Naive thymus-derived CD4-positive, alpha-beta T cell (primary cell): Measurements from ENCODE around the gene KLK6. TPM values are rescaled to one million over a fixed set of nuclear protein-coding genes. Genes with fewer than 3 reads are reported as not detected.

Experiments used
- ATAC-seq: fragments of 150-1000 bp; cut with Tn5 transposase; 2 replicates; pipeline ENCODE4 v1.10.0; 2021; ENCODE audit warnings: mild to moderate bottlenecking, moderate library complexity
- CTCF ChIA-PET: fragments of 350-600 bp; sonication (Branson Sonifier 250); formaldehyde crosslinking; loops from one replicate; lab custom pipeline; 2021; ENCODE audit warnings: antibody characterized with exemption; lab: Charles Lee
- POLR2A ChIA-PET: fragments of 350-600 bp; sonication (Branson Sonifier 250); formaldehyde crosslinking; loops from one replicate; lab custom pipeline; 2021; ENCODE audit warnings: antibody characterized with exemption, inconsistent platforms; lab: Charles Lee
- DNase-seq, 9 donors: peaks; one replicate each; pipeline versions ENCODE4 v3.0.0 to v3.0.0-alpha.2; 2020 to 2022; ENCODE audit warnings: mixed read lengths in 1 of 9
- H3K27ac ChIP-seq: one replicate; pipeline ENCODE4 v1.7.0; 2013; ENCODE audit warnings: mild to moderate bottlenecking, low read depth, low read length, moderate library complexity
- H3K27me3 ChIP-seq, 2 donors: one replicate each; pipeline ENCODE4 v1.7.0; 2013; ENCODE audit warnings: low read length in 2 of 2, mild to moderate bottlenecking in 2 of 2, moderate library complexity in 2 of 2; ENCODE audit not compliant: control insufficient read depth in 2 of 2, insufficient read depth in 2 of 2
- H3K36me3 ChIP-seq, 3 experiments: 1 replicate in 2 of 3; 2 replicates in 1 of 3; pipeline ENCODE4 v1.7.0; 2013; ENCODE audit warnings: low read length in 3 of 3, mild to moderate bottlenecking in 3 of 3, moderate library complexity in 1 of 3; ENCODE audit not compliant: insufficient read depth in 3 of 3, control insufficient read depth in 2 of 3
- H3K4me1 ChIP-seq, 2 donors: one replicate each; pipeline ENCODE4 v1.7.0; 2013; ENCODE audit warnings: low read length in 2 of 2, mild to moderate bottlenecking in 2 of 2, moderate library complexity in 1 of 2; ENCODE audit not compliant: control insufficient read depth in 2 of 2, insufficient read depth in 2 of 2
- H3K4me3 ChIP-seq: 2 replicates; pipeline ENCODE4 v1.7.0; 2013; ENCODE audit warnings: mild to moderate bottlenecking, low read length
- H3K9me3 ChIP-seq, 3 experiments: 1 replicate in 2 of 3; 2 replicates in 1 of 3; pipeline ENCODE4 v1.7.0; 2013; ENCODE audit warnings: low read length in 3 of 3; ENCODE audit not compliant: control insufficient read depth in 2 of 3
- H3K27ac Mint-ChIP-seq, 9 donors: one replicate each; pipeline ENCODE4 v1.8.0; 2020 to 2022; ENCODE audit warnings: mixed read lengths in 9 of 9, mild to moderate bottlenecking in 8 of 9, moderate library complexity in 5 of 9, inconsistent platforms in 2 of 9
- H3K27me3 Mint-ChIP-seq, 5 donors: one replicate each; pipeline ENCODE4 v1.8.0; 2021 to 2022; ENCODE audit warnings: mixed read lengths in 5 of 5, mild to moderate bottlenecking in 1 of 5
- H3K36me3 Mint-ChIP-seq, 5 donors: one replicate each; pipeline ENCODE4 v1.8.0; 2020 to 2022; ENCODE audit warnings: mixed read lengths in 5 of 5, mild to moderate bottlenecking in 3 of 5, inconsistent platforms in 1 of 5
- H3K4me1 Mint-ChIP-seq, 7 donors: one replicate each; pipeline ENCODE4 v1.8.0; 2020 to 2022; ENCODE audit warnings: mixed read lengths in 7 of 7, mild to moderate bottlenecking in 3 of 7, inconsistent platforms in 1 of 7
- H3K4me3 Mint-ChIP-seq, 10 donors: one replicate each; pipeline ENCODE4 v1.8.0; 2020 to 2022; ENCODE audit warnings: mild to moderate bottlenecking in 10 of 10, mixed read lengths in 10 of 10, moderate library complexity in 6 of 10, inconsistent platforms in 2 of 10
- H3K9me3 Mint-ChIP-seq, 11 donors: one replicate each; pipeline ENCODE4 v1.8.0; 2020 to 2022; ENCODE audit warnings: mixed read lengths in 11 of 11, mild to moderate bottlenecking in 4 of 11, inconsistent platforms in 1 of 11, moderate library complexity in 1 of 11
- intact Hi-C, 2 donors: fragments of 100-400 bp; cut with micrococcal nuclease; formaldehyde crosslinking; loops; one replicate each; pipeline ENCODE4 v1.15.1; 2023
- polyA plus RNA-seq, 2 donors: library from polyadenylated mRNA; unstranded; fragments of 300-500 nt; fragmentation: Illumina TruSeq; gene quantifications; one replicate each; pipeline ENCODE4 v1.2.3, GENCODE V29; 2021
- total RNA-seq, 6 experiments: library from RNA in 5 of 6; stranded (reverse) in 5 of 6; gene quantifications; 1 replicate in 5 of 6; 2 replicates in 1 of 6; pipeline ENCODE4 v1.2.3 and lab custom pipeline; 2021 to 2026

KLK6 gene
- total and polyA plus RNA-seq, 7 experiments from 2014 or later = not detected

GRCh38 chr19:50980208-50980607 is 10.8 kb upstream of the KLK6 start:
- ChIA-PET POLR2A (no interaction called here), CTCF (no interaction called here)
- Histone ChIP-seq H3K4me3 (no peak overlapping the region), H3K27ac (no peak overlapping the region), H3K36me3 (no peaks in the 10 kb centered on the region), H3K27me3 (peaks cover 0 to 4% of the 10 kb centered on the region in 2 donors), H3K4me1 (no peaks in the 10 kb centered on the region), H3K9me3 (no peaks in the 10 kb centered on the region)
- ATAC-seq = no peak
- DNase-seq = no peak
- Mint-ChIP-seq H3K27me3 (peaks cover 15 to 72% (median 60%) of the 10 kb centered on the region in 5 donors), H3K36me3 (no peaks in the 10 kb centered on the region), H3K4me1 (peaks cover 0 to 9% (median 0%) of the 10 kb centered on the region in 7 donors), H3K27ac (no peak overlapping the region), H3K4me3 (no peak overlapping the region), H3K9me3 (peaks cover 0 to 6% (median 0%) of the 10 kb centered on the region in 11 donors)
- intact Hi-C loops = no loop called here

- ATAC-seq = no peak
- Histone ChIP-seq H3K36me3 (no peaks in the 10 kb centered on the region), H3K4me1 (no peaks in the 10 kb centered on the region), H3K27me3 (peaks cover 0 to 4% of the 10 kb centered on the region in 2 donors), H3K9me3 (no peaks in the 10 kb centered on the region), H3K27ac (no peak overlapping the region), H3K4me3 (no peak overlapping the region)
- Mint-ChIP-seq H3K9me3 (peaks cover 0 to 6% (median 0%) of the 10 kb centered on the region in 11 donors), H3K27ac (no peak overlapping the region), H3K4me1 (peaks cover 0 to 9% (median 0%) of the 10 kb centered on the region in 7 donors), H3K27me3 (peaks cover 11 to 72% (median 55%) of the 10 kb centered on the region in 5 donors), H3K4me3 (no peak overlapping the region), H3K36me3 (no peaks in the 10 kb centered on the region)
- POLR2A ChIA-PET = no interaction called here
- intact Hi-C loops = no loop called here
- CTCF ChIA-PET = no interaction called here
- DNase-seq = no peak
Measured at GRCh38 chr19:50979758-50980157, 10.4 kb upstream of the KLK6 start.

- Mint-ChIP-seq H3K27me3 (peaks cover 13 to 70% (median 56%) of the 10 kb centered on the region in 5 donors), H3K27ac (peak overlapping the region in 1 of 9 donors; percentile 8), H3K4me3 (no peak overlapping the region), H3K9me3 (peaks cover 0 to 9% (median 0%) of the 10 kb centered on the region in 11 donors), H3K36me3 (no peaks in the 10 kb centered on the region), H3K4me1 (peaks cover 0 to 9% (median 0%) of the 10 kb centered on the region in 7 donors)
- Histone ChIP-seq H3K4me1 (no peaks in the 10 kb centered on the region), H3K36me3 (no peaks in the 10 kb centered on the region), H3K4me3 (no peak overlapping the region), H3K27ac (no peak overlapping the region), H3K9me3 (no peaks in the 10 kb centered on the region), H3K27me3 (peaks cover 0 to 4% of the 10 kb centered on the region in 2 donors)
- intact Hi-C loops = no loop called here
- ChIA-PET POLR2A (no interaction called here), CTCF (no interaction called here)
- ATAC-seq (no peak), DNase-seq (no peak)
Measured at GRCh38 chr19:50978772-50979390, 9.5 kb upstream of the KLK6 start.

- no peak for DNase-seq
- peaks cover 0 to 9% (median 0%) of the 10 kb centered on the region in 7 donors for H3K4me1 Mint-ChIP-seq
- H3K9me3 Mint-ChIP-seq = peaks cover 0 to 7% (median 0%) of the 10 kb centered on the region in 11 donors
- intact Hi-C loops = no loop called here
- no peak overlapping the region for H3K27ac Mint-ChIP-seq
- Histone ChIP-seq H3K36me3 (no peaks in the 10 kb centered on the region), H3K27me3 (peaks cover 0 to 4% of the 10 kb centered on the region in 2 donors), H3K4me3 (no peak overlapping the region), H3K4me1 (no peaks in the 10 kb centered on the region), H3K27ac (no peak overlapping the region), H3K9me3 (no peaks in the 10 kb centered on the region)
- POLR2A ChIA-PET = no interaction called here
- ATAC-seq = no peak
- H3K27me3 Mint-ChIP-seq = peaks cover 10 to 76% (median 63%) of the 10 kb centered on the region in 5 donors
- no peak overlapping the region for H3K4me3 Mint-ChIP-seq
- no peaks in the 10 kb centered on the region for H3K36me3 Mint-ChIP-seq
- CTCF ChIA-PET = no interaction called here
Measured at GRCh38 chr19:50977626-50978025, 8.2 kb upstream of the KLK6 start.

- no peak overlapping the region for H3K4me3 Mint-ChIP-seq
- Histone ChIP-seq H3K4me1 (no peaks in the 10 kb centered on the region), H3K36me3 (no peaks in the 10 kb centered on the region), H3K4me3 (no peak overlapping the region), H3K9me3 (no peaks in the 10 kb centered on the region), H3K27me3 (peaks cover 0 to 4% of the 10 kb centered on the region in 2 donors), H3K27ac (no peak overlapping the region)
- no peaks in the 10 kb centered on the region for H3K36me3 Mint-ChIP-seq
- peaks cover 0 to 5% (median 0%) of the 10 kb centered on the region in 11 donors for H3K9me3 Mint-ChIP-seq
- H3K4me1 Mint-ChIP-seq = peaks cover 0 to 9% (median 0%) of the 10 kb centered on the region in 7 donors
- peaks cover 10 to 75% (median 62%) of the 10 kb centered on the region in 5 donors for H3K27me3 Mint-ChIP-seq
- intact Hi-C loops = no loop called here
- POLR2A ChIA-PET = no interaction called here
- CTCF ChIA-PET = no interaction called here
- ATAC-seq (no peak), DNase-seq (no peak)
- no peak overlapping the region for H3K27ac Mint-ChIP-seq
Measured at GRCh38 chr19:50975766-50976165, 6.4 kb upstream of the KLK6 start.

GRCh38 chr19:50974702-50975556 is 5.5 kb upstream of the KLK6 start:
- H3K4me1 ChIP-seq = no peaks in the 10 kb centered on the region
- H3K4me3 ChIP-seq = no peak overlapping the region
- intact Hi-C loops = no loop called here
- CTCF ChIA-PET = no interaction called here
- POLR2A ChIA-PET = interaction anchor here (0.7 kb wide), 1 partner anchor 97 kb away, joined by 3 read pairs; no protein-coding TSS in a partner anchor
- Mint-ChIP-seq H3K36me3 (no peaks in the 10 kb centered on the region), H3K4me1 (peaks cover 0 to 7% (median 0%) of the 10 kb centered on the region in 7 donors), H3K4me3 (no peak overlapping the region), H3K27ac (no peak overlapping the region), H3K9me3 (peaks cover 0 to 5% (median 0%) of the 10 kb centered on the region in 11 donors), H3K27me3 (peaks cover 8 to 75% (median 66%) of the 10 kb centered on the region in 5 donors)
- H3K9me3 ChIP-seq = no peaks in the 10 kb centered on the region
- no peak overlapping the region for H3K27ac ChIP-seq
- H3K36me3 ChIP-seq = no peaks in the 10 kb centered on the region
- ATAC-seq = no peak
- H3K27me3 ChIP-seq = peaks cover 0 to 4% of the 10 kb centered on the region in 2 donors
- DNase-seq = no peak
